NCI-H345 treated with DMSO at 0.1 percent for 48 hours (cell line): Measurements from ENCODE around the gene TGFBR2.

ENCODE experiments used
- DNase-seq: peaks from one replicate; lab custom pipeline; 2025; ENCODE audit not compliant: unreplicated experiment; lab: John Stamatoyannopoulos, UW

The TGFBR2 gene

DNA sequence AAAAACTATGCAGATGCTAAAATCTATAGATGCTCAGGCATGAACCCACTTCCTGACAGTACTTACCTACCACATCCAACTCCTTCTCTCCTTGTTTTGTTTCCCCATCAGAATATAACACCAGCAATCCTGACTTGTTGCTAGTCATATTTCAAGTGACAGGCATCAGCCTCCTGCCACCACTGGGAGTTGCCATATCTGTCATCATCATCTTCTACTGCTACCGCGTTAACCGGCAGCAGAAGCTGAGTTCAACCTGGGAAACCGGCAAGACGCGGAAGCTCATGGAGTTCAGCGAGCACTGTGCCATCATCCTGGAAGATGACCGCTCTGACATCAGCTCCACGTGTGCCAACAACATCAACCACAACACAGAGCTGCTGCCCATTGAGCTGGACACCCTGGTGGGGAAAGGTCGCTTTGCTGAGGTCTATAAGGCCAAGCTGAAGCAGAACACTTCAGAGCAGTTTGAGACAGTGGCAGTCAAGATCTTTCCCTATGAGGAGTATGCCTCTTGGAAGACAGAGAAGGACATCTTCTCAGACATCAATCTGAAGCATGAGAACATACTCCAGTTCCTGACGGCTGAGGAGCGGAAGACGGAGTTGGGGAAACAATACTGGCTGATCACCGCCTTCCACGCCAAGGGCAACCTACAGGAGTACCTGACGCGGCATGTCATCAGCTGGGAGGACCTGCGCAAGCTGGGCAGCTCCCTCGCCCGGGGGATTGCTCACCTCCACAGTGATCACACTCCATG lies 65.3 kb downstream of the TGFBR2 start:
- DNase-seq: no peak

DNA sequence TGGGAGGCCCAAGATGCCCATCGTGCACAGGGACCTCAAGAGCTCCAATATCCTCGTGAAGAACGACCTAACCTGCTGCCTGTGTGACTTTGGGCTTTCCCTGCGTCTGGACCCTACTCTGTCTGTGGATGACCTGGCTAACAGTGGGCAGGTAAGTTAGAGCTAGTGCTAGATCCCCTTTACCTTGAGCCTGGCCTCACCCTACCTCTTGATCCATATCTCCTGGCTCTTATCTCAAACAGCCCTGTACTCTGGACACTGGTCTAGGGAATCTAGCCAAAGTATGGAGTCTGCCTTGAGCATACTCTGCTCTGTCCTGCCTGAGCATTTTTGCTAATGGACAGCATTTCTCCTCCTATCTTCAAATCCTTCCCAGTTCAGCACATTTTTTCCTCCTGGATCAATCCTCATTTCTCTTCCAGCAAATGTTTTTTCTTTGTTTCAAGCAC lies 65.9 kb downstream of the TGFBR2 start:
- DNase-seq: no peak

DNA sequence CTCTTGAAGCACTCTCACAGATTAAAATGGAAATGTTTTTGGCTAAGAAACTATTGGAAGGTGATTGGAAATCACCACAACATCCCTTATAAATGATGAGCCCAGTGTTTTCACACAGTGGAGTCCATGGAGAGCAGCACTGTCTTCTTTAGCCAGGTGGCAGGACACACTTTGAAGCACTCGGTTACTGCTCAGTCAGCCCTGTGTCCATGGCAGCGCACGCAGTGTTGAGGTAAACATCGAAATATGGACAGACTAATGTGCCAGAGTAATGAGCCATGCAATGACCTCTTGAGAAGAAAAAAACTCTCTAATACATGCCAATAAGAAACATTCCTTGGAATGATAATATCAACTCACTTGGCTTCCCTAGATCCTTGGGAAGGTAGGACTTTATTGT lies 66.6 kb downstream of the TGFBR2 start:
- DNase-seq: no peak

DNA sequence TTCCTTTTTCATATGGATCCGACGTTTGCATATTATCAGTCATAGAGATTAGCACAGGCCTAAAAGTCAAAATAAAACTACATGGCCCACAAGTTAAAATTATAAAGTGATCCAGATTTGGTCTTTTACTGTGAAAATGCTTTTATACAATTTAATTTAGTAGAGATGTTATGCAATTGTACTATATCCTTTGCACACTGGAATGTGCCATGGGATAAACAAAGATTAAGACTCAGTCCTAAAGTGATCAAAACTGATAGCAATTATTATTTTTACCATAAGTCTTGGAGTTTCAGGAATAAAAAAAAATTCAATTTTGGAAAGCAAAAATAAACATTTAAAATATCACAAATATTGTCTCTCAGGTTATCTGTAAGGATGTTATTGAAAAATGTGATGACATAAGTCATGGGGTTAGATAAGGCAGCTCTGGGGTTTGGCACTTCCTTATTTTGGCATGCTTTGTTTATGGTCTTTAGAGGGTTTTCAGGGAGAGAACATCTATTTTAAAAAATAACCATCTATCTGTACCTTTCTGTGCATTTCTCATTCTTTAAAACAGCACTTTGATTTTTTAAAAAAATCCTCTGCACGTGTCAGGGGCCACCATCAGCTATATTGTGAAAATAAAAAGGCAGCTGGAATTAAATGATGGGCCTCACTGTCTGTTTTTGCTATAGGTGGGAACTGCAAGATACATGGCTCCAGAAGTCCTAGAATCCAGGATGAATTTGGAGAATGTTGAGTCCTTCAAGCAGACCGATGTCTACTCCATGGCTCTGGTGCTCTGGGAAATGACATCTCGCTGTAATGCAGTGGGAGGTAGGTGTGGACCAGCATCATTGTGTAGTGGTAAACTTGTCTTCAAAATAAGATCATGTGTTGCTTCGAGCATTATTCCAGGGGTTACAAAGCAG lies 67.3 kb downstream of the TGFBR2 start:
- no peak for DNase-seq

DNA sequence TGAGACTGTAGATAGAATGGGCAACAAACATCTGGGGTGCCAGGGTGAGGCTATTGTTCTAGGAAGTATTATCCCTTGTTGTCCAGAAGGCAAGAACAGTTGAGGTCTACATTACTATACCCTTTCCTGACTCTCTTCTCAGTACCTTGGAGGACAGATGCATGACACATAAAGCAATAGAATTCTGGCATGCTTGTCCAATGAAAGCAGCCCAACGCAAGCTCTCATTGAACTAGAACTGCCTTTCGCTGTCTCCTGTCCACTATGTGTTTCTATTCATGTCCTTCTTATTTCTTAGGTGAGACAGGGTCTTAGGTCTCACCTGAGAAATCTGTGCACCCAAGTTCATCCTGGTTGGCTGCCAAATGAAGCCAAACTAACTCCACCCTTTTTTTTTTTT lies 68.6 kb downstream of the TGFBR2 start:
- DNase-seq: no peak

DNA sequence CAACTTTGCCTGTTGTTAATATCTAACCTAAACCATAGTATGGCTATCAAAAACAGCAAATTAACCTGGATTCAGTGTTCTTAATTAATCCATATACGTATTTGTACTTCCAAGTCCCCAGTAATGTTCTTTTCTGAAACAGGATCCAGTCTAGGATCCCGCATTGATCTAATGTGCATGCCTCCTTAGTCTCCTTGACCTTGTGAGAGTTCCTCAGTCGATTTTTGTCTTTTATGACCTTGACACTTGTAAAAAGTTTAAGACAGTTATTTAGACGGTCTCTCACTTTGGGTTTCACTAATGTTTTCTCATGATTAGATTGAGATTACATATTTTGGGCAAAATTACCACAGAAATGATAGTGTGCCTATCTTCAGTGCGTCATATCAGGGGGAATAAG lies 69.4 kb downstream of the TGFBR2 start:
- DNase-seq: no peak

DNA sequence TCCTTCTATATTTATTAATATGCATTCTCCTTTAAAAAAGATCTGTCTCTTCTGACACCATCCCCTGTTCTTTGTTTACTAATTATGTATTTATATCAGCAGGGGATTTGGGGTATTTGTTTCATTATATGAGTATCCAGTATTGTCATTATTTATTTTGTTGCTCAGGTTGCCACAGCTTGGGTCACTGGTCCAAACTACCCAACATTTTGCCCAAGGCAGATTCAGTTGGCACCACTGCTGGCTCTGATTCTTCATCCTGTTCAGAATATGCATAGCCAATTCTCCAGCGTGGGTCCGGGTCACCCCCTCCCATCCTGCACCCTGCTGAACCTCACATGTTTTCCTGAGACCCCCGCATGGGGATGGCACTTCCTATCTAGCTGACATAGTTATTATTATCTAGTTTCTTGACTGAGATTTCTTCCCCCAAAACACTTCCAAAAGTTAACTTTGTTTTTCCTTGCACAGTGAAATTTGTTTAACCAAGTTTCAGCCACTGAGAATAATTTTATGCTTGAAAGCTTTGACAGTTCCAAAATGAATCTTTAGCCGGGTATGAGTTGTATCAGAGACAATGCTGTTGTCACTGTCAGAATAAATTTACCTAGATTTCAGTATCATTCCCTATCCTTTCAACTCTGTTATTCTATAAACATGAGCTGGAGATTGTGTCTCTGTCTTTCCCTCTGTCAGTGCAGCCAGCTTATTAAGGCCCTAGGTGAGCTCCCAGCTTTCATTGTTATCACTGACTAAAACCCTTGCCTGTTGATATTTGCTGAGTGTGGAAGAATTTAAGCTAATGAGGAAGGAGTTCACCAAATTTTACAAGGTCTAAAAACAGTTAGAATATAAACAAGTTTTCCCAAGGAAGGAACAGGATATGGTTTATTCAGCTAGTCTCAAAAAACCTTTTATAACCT lies 70.3 kb downstream of the TGFBR2 start:
- DNase-seq: no peak

DNA sequence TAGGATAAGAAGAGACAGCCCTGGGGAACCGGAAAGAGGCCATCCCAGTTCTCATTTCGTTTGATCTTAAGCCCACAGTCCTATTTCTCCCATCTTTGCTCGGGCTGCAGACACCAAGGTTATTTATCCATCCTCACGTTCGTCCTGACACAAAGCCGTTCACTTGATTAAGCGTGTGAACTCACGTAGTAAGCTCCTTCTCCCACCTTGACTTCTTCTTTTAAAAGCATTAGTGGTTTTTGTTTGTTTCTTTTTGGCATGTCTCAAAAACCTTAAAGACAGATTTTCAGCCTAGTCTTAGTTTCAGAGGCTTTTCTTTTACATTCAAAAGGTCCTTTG lies 70.9 kb downstream of the TGFBR2 start:
- no peak for DNase-seq

DNA sequence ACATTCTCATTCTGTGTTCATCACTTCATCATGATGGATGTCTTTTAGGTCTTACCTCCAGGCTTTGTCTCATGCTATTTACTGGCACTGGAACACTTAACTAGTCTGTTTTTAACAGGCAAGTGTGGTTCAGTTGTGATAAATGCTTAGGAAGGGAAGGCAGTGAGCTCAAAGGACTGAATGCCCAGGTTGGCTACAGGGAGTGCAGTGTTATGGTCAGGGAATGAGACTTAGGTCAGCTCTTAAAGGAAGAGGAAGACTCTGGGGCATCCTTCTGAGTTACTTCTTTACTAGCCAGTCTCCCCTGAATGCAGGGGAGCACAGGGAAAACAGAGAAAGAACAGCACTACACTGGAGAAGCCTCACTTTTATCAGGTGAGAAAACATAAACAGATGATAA lies 72.6 kb downstream of the TGFBR2 start:
- no peak for DNase-seq

DNA sequence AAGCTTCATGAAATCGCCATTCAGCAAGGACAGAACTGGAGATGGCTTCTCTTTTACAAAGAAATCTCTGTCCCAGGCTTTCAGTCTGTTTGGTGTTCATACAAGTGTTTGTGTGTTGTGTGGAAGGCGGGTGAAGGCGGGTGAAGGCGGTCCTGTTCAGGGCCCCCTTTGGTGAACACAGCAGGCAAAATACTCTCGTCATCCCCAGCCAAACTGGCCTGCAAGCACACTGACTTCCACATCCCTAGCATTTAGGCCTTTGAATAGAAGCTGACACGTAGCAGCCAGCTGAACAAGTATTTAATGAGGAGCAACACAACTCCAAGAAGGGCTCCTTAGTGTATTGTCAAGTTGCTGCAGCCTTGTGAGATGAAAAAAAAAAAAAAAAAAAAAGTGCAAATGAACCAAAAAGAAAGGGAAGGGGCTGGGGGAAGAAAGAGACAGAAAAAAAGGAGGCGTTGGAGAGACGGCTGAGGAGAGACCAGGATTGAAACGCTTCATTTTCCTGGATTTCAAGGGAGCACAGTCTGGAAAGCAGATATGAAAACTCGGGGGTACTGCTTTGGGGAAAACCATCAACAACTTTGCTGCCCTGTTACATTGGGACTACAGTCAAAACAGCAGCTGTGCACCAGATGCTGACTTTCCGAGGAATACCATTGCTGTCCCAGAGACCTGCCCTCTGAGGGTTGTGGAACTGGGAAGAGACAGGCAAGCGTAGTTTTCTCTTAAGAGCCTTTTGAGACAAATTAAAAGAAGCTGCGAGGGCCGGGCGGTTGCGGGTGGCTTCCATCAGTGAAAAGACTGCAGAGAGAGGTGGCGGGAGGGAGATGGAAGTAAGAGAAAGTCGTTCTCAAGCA lies 74.6 kb downstream of the TGFBR2 start:
- DNase-seq: no peak

DNA sequence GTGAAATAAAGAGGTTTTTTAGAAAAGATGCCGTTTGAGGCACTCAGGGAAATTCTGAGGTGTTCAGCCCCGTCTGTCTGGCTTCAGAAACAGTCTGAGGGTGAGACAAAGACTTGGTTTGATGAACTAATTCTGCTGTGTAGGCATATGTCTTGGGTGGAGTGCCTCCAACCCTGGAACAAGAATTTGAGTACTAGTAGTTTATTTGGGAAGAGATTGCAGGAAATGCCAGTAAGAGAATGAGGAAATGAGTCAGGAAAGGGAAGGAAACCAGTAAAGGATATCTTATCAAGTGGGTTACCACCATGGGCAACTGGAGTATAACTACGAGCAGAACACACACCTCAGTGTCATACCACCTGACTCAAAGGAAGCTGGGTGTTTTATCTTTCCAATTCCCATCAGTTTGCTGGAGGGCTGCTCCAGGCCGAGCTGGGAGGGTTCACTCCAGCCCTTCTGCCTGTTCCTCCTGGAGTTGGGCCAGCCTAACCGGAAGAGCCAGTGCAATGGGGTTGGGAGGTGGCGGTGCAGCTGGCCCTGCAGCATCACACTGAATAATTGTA lies 75.3 kb downstream of the TGFBR2 start:
- no peak for DNase-seq

DNA sequence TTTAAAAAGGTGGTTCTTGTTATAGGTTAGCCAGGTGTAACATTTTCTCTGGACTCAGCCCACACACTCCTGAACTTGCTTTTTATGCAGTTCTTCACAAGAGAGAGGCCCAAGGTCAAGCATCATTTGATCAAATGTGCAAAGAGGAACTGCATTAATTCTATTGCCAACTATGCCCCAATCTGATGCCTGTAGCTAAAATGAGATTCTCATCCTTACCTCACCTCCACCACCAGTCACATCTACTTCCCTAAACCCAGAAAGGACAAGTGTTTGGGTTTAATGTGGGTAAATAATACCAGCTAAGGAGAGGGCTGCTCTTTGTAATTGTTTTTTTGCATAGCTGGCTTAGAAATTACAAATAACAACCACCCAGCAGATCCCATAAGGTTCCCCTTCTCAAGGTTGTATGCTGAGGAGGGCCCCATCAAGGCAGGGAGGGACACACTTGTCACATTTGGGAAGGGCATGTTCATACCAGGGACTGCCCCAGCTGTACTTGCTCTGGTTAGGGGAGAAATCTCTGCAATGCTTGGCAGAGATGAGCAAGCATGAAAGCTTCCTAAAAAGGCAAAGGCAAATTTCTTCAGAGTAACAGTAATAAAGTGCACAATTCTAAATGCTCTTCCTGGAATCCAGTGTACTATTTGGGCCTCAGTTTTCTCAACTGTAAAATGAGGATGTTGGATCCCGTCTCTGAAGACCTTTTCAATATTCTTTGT lies 76.2 kb downstream of the TGFBR2 start:
- no peak for DNase-seq

DNA sequence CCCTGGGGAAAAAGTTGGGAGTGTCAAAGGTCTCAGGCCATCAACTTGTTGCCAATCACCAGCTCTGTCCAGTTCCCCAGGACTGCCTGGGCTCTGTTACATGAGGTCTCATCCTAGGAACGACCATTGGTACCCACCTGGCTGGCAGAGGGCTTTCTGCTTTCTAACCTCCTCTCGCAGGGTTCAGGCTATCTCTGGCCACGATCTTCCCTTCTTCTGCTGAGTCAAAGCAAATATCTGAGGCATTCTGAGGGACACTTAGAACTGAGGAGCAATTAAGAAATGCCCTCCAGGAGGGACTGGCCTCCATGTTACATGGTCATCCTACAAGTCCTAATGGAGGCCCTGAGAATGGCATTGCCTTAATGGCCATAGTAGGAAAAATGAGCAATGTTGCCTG lies 77.4 kb downstream of the TGFBR2 start:
- no peak for DNase-seq

DNA sequence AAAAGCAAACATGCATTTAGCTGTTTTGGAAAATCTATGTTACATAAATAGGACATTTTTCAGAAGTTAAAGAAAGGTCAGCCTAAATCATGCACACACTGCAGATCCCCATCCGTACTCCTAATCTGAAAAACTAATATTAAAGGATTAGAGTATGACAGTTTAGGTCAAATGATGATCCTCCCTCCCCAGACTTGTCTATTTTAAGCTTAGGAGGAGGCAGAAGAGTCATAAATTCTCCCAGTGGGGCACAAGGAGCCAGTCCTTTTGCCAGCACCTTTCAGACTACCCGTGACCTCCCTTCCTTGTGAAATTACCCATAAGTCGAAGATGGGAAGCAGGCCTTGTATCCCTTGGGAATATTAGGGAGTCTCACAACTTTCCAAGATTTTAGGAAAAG lies 78.0 kb downstream of the TGFBR2 start:
- DNase-seq: no peak

DNA sequence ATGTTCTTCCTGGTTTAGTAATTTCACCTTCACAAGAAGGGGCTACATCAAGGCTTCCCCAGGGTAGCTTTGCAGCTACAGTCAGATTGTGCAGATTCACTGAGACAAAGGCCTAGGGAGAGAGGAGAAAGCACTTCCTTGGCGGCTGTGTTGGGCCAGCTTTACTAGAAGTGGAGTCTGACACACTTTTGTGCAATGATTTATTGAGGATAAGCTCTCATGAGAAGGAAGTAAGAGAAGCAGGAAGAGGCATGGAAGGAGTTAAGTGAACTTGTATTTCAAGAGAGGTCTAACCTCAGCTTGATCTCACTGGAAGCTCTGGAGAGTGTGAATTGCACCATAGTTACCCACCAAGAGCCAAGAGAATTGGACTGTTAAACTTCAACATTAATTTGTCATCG lies 78.9 kb downstream of the TGFBR2 start:
- DNase-seq: no peak

DNA sequence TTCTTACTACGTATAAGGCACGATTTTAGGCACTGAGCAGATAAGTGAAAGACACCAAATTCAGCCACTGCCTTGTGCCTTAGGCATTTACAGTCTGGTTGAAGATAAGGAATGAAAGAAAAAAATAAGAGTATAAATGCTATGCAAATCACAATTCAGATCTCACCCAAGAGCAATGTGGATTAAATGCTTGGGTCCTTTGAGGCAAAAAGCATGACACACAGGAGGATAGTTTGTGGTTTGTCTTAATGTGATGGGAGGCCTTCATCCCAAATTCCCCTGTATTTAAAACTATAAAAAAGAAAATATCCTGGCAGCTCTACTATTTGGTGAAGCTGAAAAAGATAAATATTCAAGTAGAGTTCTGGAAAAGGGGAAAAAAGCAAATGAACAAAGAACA lies 79.8 kb downstream of the TGFBR2 start:
- DNase-seq: no peak

DNA sequence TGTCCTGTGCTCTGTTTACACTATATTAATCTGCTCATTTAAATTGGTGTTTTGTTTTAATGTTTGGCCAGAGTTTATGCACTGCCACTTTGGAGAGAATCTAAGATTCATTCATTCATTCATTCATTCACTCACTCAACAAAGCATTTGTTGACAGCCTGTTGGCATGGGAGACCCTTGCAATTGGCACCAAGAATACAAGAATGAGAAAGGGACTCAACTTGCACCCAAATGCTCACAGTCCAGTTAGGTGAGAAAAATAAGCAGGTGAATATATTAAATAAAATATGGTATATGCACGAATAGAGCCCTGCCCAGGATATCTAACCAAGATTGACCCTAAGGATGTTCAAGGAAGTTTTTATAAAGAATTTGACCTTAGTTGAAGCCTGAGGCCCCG lies 80.4 kb downstream of the TGFBR2 start:
- DNase-seq: no peak

DNA sequence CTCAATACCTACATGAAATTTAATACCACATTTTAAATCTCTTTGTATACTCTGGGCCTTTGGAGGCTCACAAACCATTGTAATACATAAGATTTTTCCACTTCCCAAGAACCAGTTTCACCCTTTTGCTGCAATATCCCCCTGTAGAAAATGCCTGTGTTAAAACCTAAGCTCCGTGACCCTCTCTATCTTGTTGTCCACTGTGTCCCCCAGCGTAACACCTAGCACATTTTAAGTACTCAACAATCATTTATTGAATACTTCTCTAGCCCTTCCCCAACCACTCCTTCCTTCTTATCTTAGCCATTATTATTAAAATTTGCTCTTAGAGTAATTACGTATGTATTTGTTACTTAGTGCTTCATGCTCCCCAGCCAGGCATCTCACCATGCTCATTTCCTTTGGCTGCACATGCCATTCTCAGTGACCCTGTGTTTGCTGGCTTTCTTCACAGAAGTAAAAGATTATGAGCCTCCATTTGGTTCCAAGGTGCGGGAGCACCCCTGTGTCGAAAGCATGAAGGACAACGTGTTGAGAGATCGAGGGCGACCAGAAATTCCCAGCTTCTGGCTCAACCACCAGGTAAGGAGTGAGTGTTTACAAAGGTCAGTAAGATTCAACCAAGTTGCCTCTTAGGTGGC lies 81.6 kb downstream of the TGFBR2 start:
- DNase-seq: no peak
